ENCODE data around the gene ETDB.

The ETDB gene

DNA sequence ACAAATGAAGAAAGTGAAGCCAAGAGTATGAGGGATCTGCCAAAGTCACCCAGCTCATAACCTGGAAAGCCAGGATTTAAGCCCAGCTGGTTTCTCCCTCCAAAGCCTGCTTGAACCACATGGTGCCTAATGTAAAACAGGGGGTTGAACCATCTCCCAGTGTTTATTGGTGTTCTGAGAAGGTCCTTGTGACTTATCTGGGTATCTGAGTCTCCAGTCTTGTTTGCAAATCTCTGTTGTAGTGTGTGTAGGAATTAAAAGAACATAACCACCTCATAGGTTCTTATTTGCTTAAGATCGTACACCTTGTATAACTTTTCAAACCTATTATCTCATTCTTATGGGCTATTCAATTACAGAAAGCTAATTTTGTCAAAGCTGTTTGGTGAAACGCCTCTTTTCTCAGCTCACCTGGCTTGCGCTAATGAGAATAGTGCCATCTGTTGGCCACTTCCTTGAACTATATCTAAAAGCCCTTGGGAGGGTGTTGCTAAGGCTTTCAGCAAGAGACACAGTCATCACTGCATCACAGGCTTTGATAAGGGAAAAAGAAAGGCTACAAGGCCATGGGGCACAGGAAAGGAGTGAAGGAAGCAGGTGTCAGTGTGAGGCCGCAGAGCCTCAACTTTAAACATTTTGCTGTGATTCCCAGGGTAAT is 34.0 kb downstream of the ETDB start:
- DNase-seq (ENCODE audit: extremely low read depth, low read depth) = no peak
- TF ChIP-seq, protein P1, sequence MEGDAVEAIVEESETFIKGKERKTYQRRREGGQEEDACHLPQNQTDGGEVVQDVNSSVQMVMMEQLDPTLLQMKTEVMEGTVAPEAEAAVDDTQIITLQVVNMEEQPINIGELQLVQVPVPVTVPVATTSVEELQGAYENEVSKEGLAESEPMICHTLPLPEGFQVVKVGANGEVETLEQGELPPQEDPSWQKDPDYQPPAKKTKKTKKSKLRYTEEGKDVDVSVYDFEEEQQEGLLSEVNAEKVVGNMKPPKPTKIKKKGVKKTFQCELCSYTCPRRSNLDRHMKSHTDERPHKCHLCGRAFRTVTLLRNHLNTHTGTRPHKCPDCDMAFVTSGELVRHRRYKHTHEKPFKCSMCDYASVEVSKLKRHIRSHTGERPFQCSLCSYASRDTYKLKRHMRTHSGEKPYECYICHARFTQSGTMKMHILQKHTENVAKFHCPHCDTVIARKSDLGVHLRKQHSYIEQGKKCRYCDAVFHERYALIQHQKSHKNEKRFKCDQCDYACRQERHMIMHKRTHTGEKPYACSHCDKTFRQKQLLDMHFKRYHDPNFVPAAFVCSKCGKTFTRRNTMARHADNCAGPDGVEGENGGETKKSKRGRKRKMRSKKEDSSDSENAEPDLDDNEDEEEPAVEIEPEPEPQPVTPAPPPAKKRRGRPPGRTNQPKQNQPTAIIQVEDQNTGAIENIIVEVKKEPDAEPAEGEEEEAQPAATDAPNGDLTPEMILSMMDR (IDR thresholded peaks at IDR 0.05; ENCODE audit: low read depth, low read length, missing control alignments) = peak; percentile 46
- H3K4me3 ChIP-seq (replicated peaks; ENCODE audit: low read depth, low read length) = no peak overlapping the region

DNA sequence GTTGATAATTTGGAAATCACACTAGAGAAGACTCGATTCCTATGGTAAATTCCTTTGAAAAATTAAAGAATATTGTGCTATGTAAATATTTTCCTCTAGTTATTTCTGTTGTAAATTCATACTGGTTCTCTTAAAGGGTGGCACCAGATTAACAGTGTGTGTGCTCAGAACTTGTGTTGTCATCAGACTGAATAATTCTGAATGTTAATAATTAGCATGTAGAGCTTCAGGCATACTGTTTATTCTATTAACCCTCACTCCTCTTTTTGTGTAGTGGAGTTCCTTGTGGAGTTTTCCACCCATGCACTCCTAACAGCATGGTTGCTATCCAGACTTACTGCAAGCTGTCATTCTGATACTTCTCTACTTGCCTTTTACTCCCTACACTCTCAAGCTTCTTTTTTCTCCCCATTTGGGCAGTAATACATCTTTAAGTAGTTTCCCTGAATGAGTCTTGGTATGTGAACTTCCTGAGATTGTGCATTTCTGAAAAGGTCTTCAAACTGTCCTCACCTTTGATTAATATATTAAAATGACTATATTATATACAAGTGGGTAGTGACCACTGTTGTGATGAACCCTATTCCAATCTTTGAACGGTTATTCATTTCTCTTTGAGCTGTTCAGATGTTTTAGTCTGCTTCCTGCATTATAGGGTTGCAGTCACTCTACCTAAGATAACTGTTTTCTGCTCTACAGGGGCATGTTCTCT is 38.5 kb downstream of the ETDB start:
- H3K4me3 ChIP-seq (replicated peaks; ENCODE audit: low read depth, low read length) = no peak overlapping the region
- DNase-seq (ENCODE audit: extremely low read depth, low read depth) = no peak
- TF ChIP-seq, protein P1 (IDR thresholded peaks at IDR 0.05; ENCODE audit: low read depth, low read length, missing control alignments) = no peak
